MM.1S (cell line): ENCODE measurements around the gene ISL2.

Experiments used
- DNase-seq: peaks from one replicate; pipeline ENCODE4 v3.0.0-alpha.2; 2015
- H2AFZ ChIP-seq: fragments of 300-600 bp; sonication (generic); 2 replicates; pipeline ENCODE4 v1.6.0; 2016; ENCODE audit warnings: antibody characterized with exemption, low read length
- H3F3A ChIP-seq: fragments of 300-600 bp; sonication (generic); 2 replicates; pipeline ENCODE4 v1.6.1; 2016; ENCODE audit warnings: mild to moderate bottlenecking, antibody characterized with exemption, low read length, moderate library complexity, mixed read lengths; ENCODE audit not compliant: insufficient read depth
- H3K27ac ChIP-seq: fragments of 300-600 bp; sonication (generic); 2 replicates; pipeline ENCODE4 v1.5.1; 2016; ENCODE audit warnings: mild to moderate bottlenecking, low read length
- H3K27me3 ChIP-seq: fragments of 300-600 bp; sonication (generic); replicated peaks from 2 replicates; pipeline ENCODE4 v1.6.0; 2016; ENCODE audit warnings: low read length; ENCODE audit not compliant: insufficient read depth
- H3K36me3 ChIP-seq: fragments of 300-600 bp; sonication (generic); replicated peaks from 2 replicates; pipeline ENCODE4 v1.6.1; 2016; ENCODE audit warnings: mild to moderate bottlenecking, low read length, mixed read lengths; ENCODE audit not compliant: insufficient read depth
- H3K4me1 ChIP-seq: fragments of 300-600 bp; sonication (generic); 2 replicates; pipeline ENCODE4 v1.6.1; 2016; ENCODE audit warnings: low read length, mixed read lengths
- H3K4me2 ChIP-seq: fragments of 300-600 bp; sonication (generic); 2 replicates; pipeline ENCODE4 v1.6.0; 2016; ENCODE audit warnings: low read depth, low read length
- H3K4me3 ChIP-seq: fragments of 300-600 bp; sonication (generic); 2 replicates; pipeline ENCODE4 v1.5.1; 2016; ENCODE audit warnings: low read length, mixed read lengths
- H3K79me2 ChIP-seq: fragments of 300-600 bp; sonication (generic); 2 replicates; pipeline ENCODE4 v1.6.1; 2016; ENCODE audit warnings: mixed run types, low read length, mixed read lengths
- H3K9ac ChIP-seq: fragments of 300-600 bp; sonication (generic); 2 replicates; pipeline ENCODE4 v1.6.1; 2016; ENCODE audit warnings: low read length, mixed read lengths
- H3K9me2 ChIP-seq: fragments of 300-600 bp; sonication (generic); replicated peaks from 2 replicates; pipeline ENCODE4 v1.6.1; 2016; ENCODE audit warnings: mild to moderate bottlenecking, low read length, mixed read lengths; ENCODE audit not compliant: insufficient read depth
- H3K9me3 ChIP-seq: fragments of 300-600 bp; sonication (generic); replicated peaks from 2 replicates; pipeline ENCODE4 v1.6.1; 2016; ENCODE audit warnings: mild to moderate bottlenecking, low read length, mixed read lengths; ENCODE audit not compliant: insufficient read depth
- H4K20me1 ChIP-seq: fragments of 300-600 bp; sonication (generic); 2 replicates; pipeline ENCODE4 v1.6.1; 2016; ENCODE audit warnings: mild to moderate bottlenecking, low read length, moderate library complexity, mixed read lengths; ENCODE audit not compliant: insufficient read depth
- EZH2 ChIP-seq: fragments of 300-600 bp; sonication (generic); optimal IDR thresholded peaks from 2 replicates; pipeline ENCODE3; 2017; ENCODE audit warnings: low read depth, mild to moderate bottlenecking, antibody characterized with exemption, low read length, mixed read lengths
- EZH2phosphoT487 ChIP-seq: fragments of 300-600 bp; sonication (generic); IDR thresholded peaks from 2 replicates; pipeline ENCODE4 v1.6.1; 2018; ENCODE audit warnings: antibody characterized with exemption, low read length
- TF ChIP-seq, protein P1 (sequence below): fragments of 300-600 bp; sonication (generic); IDR thresholded peaks from 2 replicates; pipeline ENCODE4 v1.5.1; 2016; ENCODE audit warnings: antibody characterized with exemption, low read length, mixed read lengths

Gene ISL2

DNA sequence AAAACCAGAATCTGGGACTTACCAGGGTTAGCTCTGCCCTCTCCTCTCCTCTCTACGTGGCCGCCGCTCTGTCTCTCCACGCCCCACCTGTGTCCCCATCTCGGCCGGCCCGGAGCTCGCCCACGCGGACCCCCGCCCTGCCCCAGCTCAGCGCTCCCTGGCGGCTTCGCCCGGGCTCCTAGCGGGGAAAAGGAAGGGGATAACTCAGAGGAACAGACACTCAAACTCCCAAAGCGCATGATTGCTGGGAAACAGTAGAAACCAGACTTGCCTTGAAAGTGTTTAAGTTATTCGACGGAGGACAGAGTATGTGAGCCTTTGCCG is 5.4 kb downstream of the ISL2 start:
- Histone ChIP-seq H3K27me3 (0 out of 2 replicates have a peak, but pooled peaks cover 6% of the 10 kb centered on the region), H3K9ac (no peak overlapping the region), H3K79me2 (no peaks in the 10 kb centered on the region), H3K27ac (no peak overlapping the region), H3F3A (no peaks in the 10 kb centered on the region), H4K20me1 (no peaks in the 10 kb centered on the region), H3K4me1 (no peaks in the 10 kb centered on the region; the same call in 1 of the 2 replicates), H3K9me3 (no peaks in the 10 kb centered on the region), H3K4me3 (no peak overlapping the region), H3K9me2 (no peaks in the 10 kb centered on the region), H2AFZ (no peak overlapping the region), H3K36me3 (no peaks in the 10 kb centered on the region), H3K4me2 (no peak overlapping the region)
- TF ChIP-seq EZH2 (no peak), EZH2phosphoT487 (no peak)
- TF ChIP-seq, protein P1, sequence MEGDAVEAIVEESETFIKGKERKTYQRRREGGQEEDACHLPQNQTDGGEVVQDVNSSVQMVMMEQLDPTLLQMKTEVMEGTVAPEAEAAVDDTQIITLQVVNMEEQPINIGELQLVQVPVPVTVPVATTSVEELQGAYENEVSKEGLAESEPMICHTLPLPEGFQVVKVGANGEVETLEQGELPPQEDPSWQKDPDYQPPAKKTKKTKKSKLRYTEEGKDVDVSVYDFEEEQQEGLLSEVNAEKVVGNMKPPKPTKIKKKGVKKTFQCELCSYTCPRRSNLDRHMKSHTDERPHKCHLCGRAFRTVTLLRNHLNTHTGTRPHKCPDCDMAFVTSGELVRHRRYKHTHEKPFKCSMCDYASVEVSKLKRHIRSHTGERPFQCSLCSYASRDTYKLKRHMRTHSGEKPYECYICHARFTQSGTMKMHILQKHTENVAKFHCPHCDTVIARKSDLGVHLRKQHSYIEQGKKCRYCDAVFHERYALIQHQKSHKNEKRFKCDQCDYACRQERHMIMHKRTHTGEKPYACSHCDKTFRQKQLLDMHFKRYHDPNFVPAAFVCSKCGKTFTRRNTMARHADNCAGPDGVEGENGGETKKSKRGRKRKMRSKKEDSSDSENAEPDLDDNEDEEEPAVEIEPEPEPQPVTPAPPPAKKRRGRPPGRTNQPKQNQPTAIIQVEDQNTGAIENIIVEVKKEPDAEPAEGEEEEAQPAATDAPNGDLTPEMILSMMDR = no peak
- no peak for DNase-seq

DNA sequence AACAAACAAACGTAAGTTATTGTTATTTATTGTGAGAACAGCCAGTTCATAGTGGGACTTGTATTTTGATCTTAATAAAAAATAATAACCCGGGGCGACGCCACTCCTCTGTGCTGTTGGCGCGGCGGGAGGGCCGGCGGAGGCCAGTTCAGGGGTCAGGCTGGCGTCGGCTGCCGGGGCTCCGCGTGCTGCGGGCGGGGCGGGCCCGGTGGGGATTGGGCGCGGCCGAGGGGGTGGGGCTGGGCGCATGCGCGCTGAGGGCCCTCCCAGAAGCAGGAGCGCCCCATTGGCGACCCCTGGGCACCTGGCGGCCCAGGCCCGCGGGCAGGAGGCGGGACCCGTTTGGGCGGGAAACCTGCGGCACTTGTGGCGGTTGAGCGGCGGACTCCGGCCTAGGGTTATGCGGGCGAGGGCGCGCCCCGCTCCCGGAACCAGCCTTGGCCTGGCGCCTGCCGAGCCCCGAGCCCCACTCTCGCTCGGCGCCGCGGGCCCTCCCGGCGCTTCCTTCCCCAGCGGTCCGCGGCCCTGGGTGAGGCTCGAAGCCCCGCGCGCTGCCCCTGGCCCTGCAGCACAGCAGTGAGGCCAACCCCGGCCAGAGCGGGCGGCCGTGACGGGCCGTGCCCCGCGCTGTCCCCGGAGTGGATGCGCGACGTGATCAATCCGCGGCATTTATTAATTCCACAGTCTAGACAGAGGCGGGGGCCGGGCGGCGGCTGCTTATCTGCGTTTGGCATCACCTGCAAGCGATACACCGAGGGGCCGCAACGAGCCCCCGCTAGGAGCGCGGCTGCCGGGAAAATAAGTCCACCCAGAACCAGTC is 6.0 kb downstream of the ISL2 start:
- H4K20me1 ChIP-seq = no peaks in the 10 kb centered on the region
- no peaks in the 10 kb centered on the region for H3K79me2 ChIP-seq
- TF ChIP-seq EZH2 = no peak
- TF ChIP-seq, protein P1 = no peak
- TF ChIP-seq EZH2phosphoT487 = no peak
- H3K27me3 ChIP-seq = 0 out of 2 replicates have a peak, but pooled peaks cover under 1% of the 10 kb centered on the region
- no peaks in the 10 kb centered on the region for H3K4me1 ChIP-seq
- no peak overlapping the region for H3K4me2 ChIP-seq
- no peaks in the 10 kb centered on the region for H3K9me2 ChIP-seq
- DNase-seq = no peak
- no peak overlapping the region for H3K27ac ChIP-seq
- H2AFZ ChIP-seq = no peak overlapping the region
- H3K36me3 ChIP-seq = no peaks in the 10 kb centered on the region
- H3K9me3 ChIP-seq = no peaks in the 10 kb centered on the region
- no peak overlapping the region for H3K4me3 ChIP-seq
- no peaks in the 10 kb centered on the region for H3F3A ChIP-seq
- H3K9ac ChIP-seq = no peak overlapping the region

DNA sequence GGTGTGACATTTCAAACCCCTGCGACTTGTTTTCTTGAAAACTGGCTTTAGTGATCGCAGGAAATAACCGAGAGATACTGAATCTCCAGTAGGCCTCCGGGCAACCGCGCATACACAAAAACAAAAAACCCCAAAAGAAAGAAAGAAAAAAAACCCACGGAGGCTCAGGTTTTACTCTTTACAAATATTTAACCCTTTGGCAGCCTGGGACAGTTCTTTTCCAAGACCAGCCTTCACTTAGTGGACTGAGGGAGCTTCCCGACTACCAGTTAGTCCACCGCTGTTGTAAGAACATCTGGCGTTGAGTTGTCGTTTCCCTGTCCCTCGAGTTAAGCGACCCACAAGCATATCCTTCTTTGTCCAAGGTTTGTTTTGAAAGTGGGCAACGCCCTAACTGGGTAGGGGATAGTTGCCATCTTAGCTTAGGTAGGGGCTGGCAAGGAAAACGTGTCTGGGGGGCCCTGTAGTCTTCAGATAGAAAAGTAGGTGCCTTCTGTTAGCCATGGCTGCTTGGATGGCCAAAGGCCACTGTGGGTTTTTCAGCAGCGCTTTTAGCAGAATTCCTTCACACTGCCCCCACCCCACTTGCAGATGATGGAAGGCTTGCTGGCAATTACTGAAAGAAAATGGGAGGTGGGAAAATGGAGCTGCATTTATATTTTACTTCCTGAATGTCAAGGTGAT is 6.9 kb downstream of the ISL2 start:
- TF ChIP-seq, protein P1 = no peak
- TF ChIP-seq EZH2phosphoT487 = no peak
- TF ChIP-seq EZH2 = no peak
- Histone ChIP-seq H3K9me2 (no peaks in the 10 kb centered on the region), H3K4me2 (no peak overlapping the region), H3F3A (no peaks in the 10 kb centered on the region), H3K9ac (no peak overlapping the region), H3K79me2 (no peaks in the 10 kb centered on the region), H3K9me3 (no peaks in the 10 kb centered on the region), H3K4me1 (no peaks in the 10 kb centered on the region), H3K4me3 (no peak overlapping the region), H4K20me1 (no peaks in the 10 kb centered on the region), H3K27me3 (no peaks in the 10 kb centered on the region), H3K27ac (no peak overlapping the region), H2AFZ (no peak overlapping the region), H3K36me3 (no peaks in the 10 kb centered on the region)
- DNase-seq = no peak
